Mucosa of descending colon (tissue), 3 donors: ENCODE measurements around the gene RFX2. TPM values are rescaled to one million over a fixed set of nuclear protein-coding genes. Genes with fewer than 3 reads are reported as not detected.
"Not testable (repeated sequence)": the region's sequence is repeated elsewhere in the genome, so short reads cannot be mapped to it uniquely, and the experiment has no call there.

ENCODE experiments used
- ATAC-seq: fragments of 200-7000 bp; cut with Tn5 transposase; one replicate; pipeline ENCODE4 v1.9.1; 2020; ENCODE audit warnings: mild to moderate bottlenecking, moderate library complexity
- DNase-seq, 3 donors: peaks; one replicate each; pipeline ENCODE4 v3.0.0-alpha.2; 2020
- H3K36me3 ChIP-seq: fragments of 200-600 bp; one replicate; pipeline ENCODE4 v1.8.0; 2021; ENCODE audit warnings: low read depth, mild to moderate bottlenecking
- H3K4me1 ChIP-seq: fragments of 200-600 bp; one replicate; pipeline ENCODE4 v1.8.0; 2021; ENCODE audit warnings: low read depth, mild to moderate bottlenecking
- H3K4me3 ChIP-seq: fragments of 200-600 bp; one replicate; pipeline ENCODE4 v1.8.0; 2021; ENCODE audit warnings: mild to moderate bottlenecking
- H3K9me3 ChIP-seq: fragments of 200-600 bp; one replicate; pipeline ENCODE4 v1.8.0; 2021; ENCODE audit warnings: mild to moderate bottlenecking
- CTCF ChIP-seq: fragments of 200-600 bp; IDR thresholded peaks from one replicate; pipeline ENCODE4 v1.8.0; 2022; ENCODE audit warnings: antibody characterized with exemption, mild to moderate bottlenecking
- intact Hi-C, 2 donors: fragments of 100-400 bp; cut with DNase I in 1 of 2; cut with micrococcal nuclease in 1 of 2; formaldehyde crosslinking; loops; one replicate each; pipeline versions ENCODE4 v1.11.0 to v1.11.1; 2022; cut with DNase I, micrococcal nuclease
- total RNA-seq, 3 donors: library from RNA; stranded (reverse); fragmentation: NEBNext Ultra II Directional in 2 of 3; extraction: Animal tissue kit (Norgen Biotek cat#: 25700) in 2 of 3; gene quantifications; one replicate each; pipeline versions ENCODE4 v1.2.1 to v1.2.4, GENCODE V29; 2021 to 2023
- donor health status: DM: no; HTN: no; CAD: no; lungs with moderate emphysema.
- donor health status: DM: no; HTN: no; CAD: no.
- donor health status: DM: no; HTN: yes; CAD: no.

RFX2 gene
- total RNA-seq, 3 donors from 2014 or later = 5.6 to 14.6 (median 7.2) TPM

GRCh38 chr19:5989388-5990074 lies 120.8 kb downstream of the RFX2 start:
- no peak for ATAC-seq
- no peak for DNase-seq
- no peaks in the 10 kb centered on the region for H3K36me3 ChIP-seq
- no peaks in the 10 kb centered on the region for H3K9me3 ChIP-seq
- peaks cover 5% of the 10 kb centered on the region for H3K4me1 ChIP-seq
- no peak for TF ChIP-seq CTCF
- H3K4me3 ChIP-seq = no peak overlapping the region
- intact Hi-C loops = loop anchor here (5.0 kb wide), 1 partner anchor 33 kb away; no protein-coding TSS in a partner anchor

GRCh38 chr19:5988517-5989387 lies 121.5 kb downstream of the RFX2 start:
- Histone ChIP-seq H3K9me3 (no peaks in the 10 kb centered on the region), H3K4me1 (peaks cover 5% of the 10 kb centered on the region), H3K36me3 (no peaks in the 10 kb centered on the region), H3K4me3 (no peak overlapping the region)
- ATAC-seq = no peak
- intact Hi-C loops = loop anchor here (5.0 kb wide), 1 partner anchor 34 kb away; no protein-coding TSS in a partner anchor
- TF ChIP-seq CTCF = no peak
- no peak for DNase-seq

- ATAC-seq = peak; percentile 93
- intact Hi-C loops = loop anchor here (5.0 kb wide), 1 partner anchor 35 kb away; no protein-coding TSS in a partner anchor
- no peak overlapping the region for H3K4me3 ChIP-seq
These were observed 123.1 kb downstream of the RFX2 start for GRCh38 chr19:5987077-5987818.

GRCh38 chr19:5985837-5986236 lies 124.5 kb downstream of the RFX2 start:
- H3K4me1 ChIP-seq, DNase-seq, H3K4me3 ChIP-seq, ATAC-seq, H3K9me3 ChIP-seq, H3K36me3 ChIP-seq: not testable (repeated sequence)
- intact Hi-C loops = loop anchor here (5.0 kb wide), 1 partner anchor 36 kb away; no protein-coding TSS in a partner anchor

More at GRCh38 chr19:5987077-5987818, 123.1 kb downstream of the RFX2 start:
- H3K4me1 ChIP-seq = peaks cover 5% of the 10 kb centered on the region
- TF ChIP-seq CTCF = peak; percentile 81
- DNase-seq = peak in 2 of 3 donors; percentile 55 to 79
- no peaks in the 10 kb centered on the region for H3K9me3 ChIP-seq
- no peaks in the 10 kb centered on the region for H3K36me3 ChIP-seq

- Histone ChIP-seq H3K4me3 (no peak overlapping the region), H3K4me1 (peaks cover 5% of the 10 kb centered on the region), H3K9me3 (no peaks in the 10 kb centered on the region), H3K36me3 (no peaks in the 10 kb centered on the region)
- no peak for TF ChIP-seq CTCF
- intact Hi-C loops = loop anchor here (5.0 kb wide), 1 partner anchor 37 kb away; no protein-coding TSS in a partner anchor
- DNase-seq (no peak), ATAC-seq (no peak)
These were observed 125.1 kb downstream of the RFX2 start for GRCh38 chr19:5985098-5985783.
